Measurements from ENCODE around the gene RPL39.

GRCh38 chrX:119817130-119817690 lies 25.8 kb upstream of the RPL39 start:
- TF ChIP-seq, protein P1, sequence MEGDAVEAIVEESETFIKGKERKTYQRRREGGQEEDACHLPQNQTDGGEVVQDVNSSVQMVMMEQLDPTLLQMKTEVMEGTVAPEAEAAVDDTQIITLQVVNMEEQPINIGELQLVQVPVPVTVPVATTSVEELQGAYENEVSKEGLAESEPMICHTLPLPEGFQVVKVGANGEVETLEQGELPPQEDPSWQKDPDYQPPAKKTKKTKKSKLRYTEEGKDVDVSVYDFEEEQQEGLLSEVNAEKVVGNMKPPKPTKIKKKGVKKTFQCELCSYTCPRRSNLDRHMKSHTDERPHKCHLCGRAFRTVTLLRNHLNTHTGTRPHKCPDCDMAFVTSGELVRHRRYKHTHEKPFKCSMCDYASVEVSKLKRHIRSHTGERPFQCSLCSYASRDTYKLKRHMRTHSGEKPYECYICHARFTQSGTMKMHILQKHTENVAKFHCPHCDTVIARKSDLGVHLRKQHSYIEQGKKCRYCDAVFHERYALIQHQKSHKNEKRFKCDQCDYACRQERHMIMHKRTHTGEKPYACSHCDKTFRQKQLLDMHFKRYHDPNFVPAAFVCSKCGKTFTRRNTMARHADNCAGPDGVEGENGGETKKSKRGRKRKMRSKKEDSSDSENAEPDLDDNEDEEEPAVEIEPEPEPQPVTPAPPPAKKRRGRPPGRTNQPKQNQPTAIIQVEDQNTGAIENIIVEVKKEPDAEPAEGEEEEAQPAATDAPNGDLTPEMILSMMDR (IDR thresholded peaks at IDR 0.05; ENCODE audit: control extremely low read depth in 1 of 3, insufficient read depth in 1 of 3, low read depth in 1 of 3, low read length in 3 of 3): no peak
- TF ChIP-seq CHD1 (IDR thresholded peaks at IDR 0.05; ENCODE audit: low read depth, low read length): no peak
